K562 (cell line): Measurements from ENCODE around the gene CNTRL. TPM values are rescaled to one million over a fixed set of nuclear protein-coding genes. Genes with fewer than 3 reads are reported as not detected.
A peak's percentile ranks its signal among the peaks of the same experiment; 100 is the strongest.

Source experiments
- ARID2 ChIP-seq: fragments of 450-650 bp; IDR thresholded peaks from 2 replicates; pipeline ENCODE4 v1.6.1; 2017; ENCODE audit warnings: antibody characterized with exemption, mild to moderate bottlenecking
- BRD4 ChIP-seq: fragments of 200-600 bp; sonication (generic); IDR thresholded peaks from 2 replicates; pipeline ENCODE4 v1.6.1; 2017; ENCODE audit warnings: inconsistent platforms
- CEBPZ ChIP-seq: fragments of 150-350 bp; IDR thresholded peaks from 2 replicates; pipeline ENCODE4 v1.6.1; 2014; ENCODE audit warnings: low read depth, mild to moderate bottlenecking, low read length, borderline replicate concordance
- CSDE1 ChIP-seq, 2 experiments: fragments of 450-650 bp; IDR thresholded peaks; 2 replicates each; pipeline ENCODE4 v1.6.1; 2016; ENCODE audit warnings: mild to moderate bottlenecking in 1 of 2
- JUND ChIP-seq, 2 experiments: IDR thresholded peaks; 2 replicates in 1 of 2; 3 replicates in 1 of 2; pipeline ENCODE4 v1.6.1; 2011; ENCODE audit warnings: borderline replicate concordance in 2 of 2, low read depth in 2 of 2, low read length in 2 of 2, improper control_type of control experiment in 1 of 2, missing biosample characterization in 1 of 2, missing genetic modification characterization in 1 of 2, missing genetic modification reagents in 1 of 2
- KDM5B ChIP-seq: fragments of 200-600 bp; sonication (generic); IDR thresholded peaks from 2 replicates; pipeline ENCODE4 v1.6.1; 2012; ENCODE audit warnings: low read depth, mild to moderate bottlenecking, moderate library complexity, low read length, control low read depth, inconsistent platforms; ENCODE audit not compliant: insufficient replicate concordance
- MAFG ChIP-seq: fragments of 450-650 bp; conservative IDR thresholded peaks from 2 replicates; pipeline ENCODE4 v1.6.1; 2016; ENCODE audit warnings: missing genetic modification characterization, missing compliant biosample characterization
- MTA3 ChIP-seq: fragments of 450-650 bp; formaldehyde crosslinking; IDR thresholded peaks from 2 replicates; pipeline ENCODE4 v1.6.1; 2017; ENCODE audit warnings: mild to moderate bottlenecking, borderline replicate concordance
- NCOA6 ChIP-seq: fragments of 450-650 bp; IDR thresholded peaks from 2 replicates; pipeline ENCODE4 v1.6.1; 2017; ENCODE audit warnings: mild to moderate bottlenecking
- NFIC ChIP-seq: fragments of 450-650 bp; IDR thresholded peaks from 2 replicates; pipeline ENCODE4 v1.6.1; 2017; ENCODE audit warnings: mild to moderate bottlenecking, inconsistent platforms
- RBFOX2 ChIP-seq: fragments of 200-400 bp; formaldehyde crosslinking; IDR thresholded peaks from 2 replicates; pipeline ENCODE4 v1.6.1; 2017; ENCODE audit warnings: low read depth, mild to moderate bottlenecking, low read length, moderate library complexity
- ZEB2 ChIP-seq: fragments of 450-650 bp; IDR thresholded peaks from 2 replicates; pipeline ENCODE4 v1.6.1; 2016
- ZNF174 ChIP-seq: fragments of 250-450 bp; sonication (Bioruptor Pico); IDR thresholded peaks from 2 replicates; pipeline ENCODE4 v1.4.0; 2020; ENCODE audit warnings: mild to moderate bottlenecking
- ZNF584 ChIP-seq: fragments of 200-800 bp; sonication (Bioruptor generic); IDR thresholded peaks from 2 replicates; pipeline ENCODE4 v1.6.1; 2016; ENCODE audit warnings: low read depth, mild to moderate bottlenecking, missing genetic modification characterization, missing compliant biosample characterization
- ZNF592 ChIP-seq: fragments of 450-650 bp; IDR thresholded peaks from 2 replicates; pipeline ENCODE4 v1.6.1; 2017; ENCODE audit warnings: antibody characterized with exemption, mild to moderate bottlenecking
- ZSCAN29 ChIP-seq: fragments of 450-650 bp; IDR thresholded peaks from 2 replicates; pipeline ENCODE4 v1.6.1; 2017
- polyA plus RNA-seq, 8 experiments: library from polyadenylated mRNA; depleted of rRNA in 4 of 8; stranded (reverse) in 5 of 8; unstranded in 3 of 8; fragments of >200 nt; fragmentation: Nextera tagmentation in 2 of 8; fragmentation: Illumina TruSeq in 1 of 8; extraction: Ambion mirVana in 2 of 8; extraction: Trizol in 1 of 8; gene quantifications; 2 replicates each; pipeline versions ENCODE4 v1.2.1 to v1.2.3, GENCODE V29; 2011 to 2014; ENCODE audit warnings: inconsistent platforms in 1 of 8, missing spikeins in 1 of 8
- total RNA-seq, 7 experiments: library from RNA; depleted of rRNA in 6 of 7; stranded (reverse); fragments of >200 nt in 6 of 7; fragmentation: Illumina TruSeq in 2 of 7; extraction: Trizol in 2 of 7; gene quantifications; 2 replicates each; pipeline versions ENCODE4 v1.2.1 to v1.2.3, GENCODE V29; 2011 to 2021; ENCODE audit warnings: low replicate concordance in 1 of 7
- TF ChIP-seq, protein P1 (sequence below): fragments of 200-400 bp; formaldehyde crosslinking; IDR thresholded peaks from 2 replicates; pipeline ENCODE4 v1.6.1; 2017; ENCODE audit warnings: mild to moderate bottlenecking, low read depth, low read length, moderate library complexity

The CNTRL gene
- total and polyA plus RNA-seq, 9 of the 15 experiments (the other 6 are each of a cell fraction or from before 2014, with no cell fraction given): 9.2 to 28.9 (median 20.5) TPM

- TF ChIP-seq ZNF592 (peak; percentile 72), BRD4 (0 out of 2 replicates have a peak, but pooled peaks have one; percentile 70), CEBPZ (no peak), JUND (IDR thresholded peaks at IDR 0.05; ENCODE audit: borderline replicate concordance, low read depth, low read length) (peak; percentile 39; the same call in 1 of the 2 replicates), JUND (tag; IDR thresholded peaks at IDR 0.05; ENCODE audit: borderline replicate concordance, low read depth, low read length) (peak; percentile 67; the same call in 2 of the 3 replicates), ARID2 (peak; percentile 66; the same call in 1 of the 2 replicates), ZEB2 (peak; percentile 60; the same call in 1 of the 2 replicates), ZNF584 (CRISPR knock-in tag) (0 out of 2 replicates have a peak, but pooled peaks have one; percentile 11), RBFOX2 (peak; percentile 83), MAFG (tag) (no peak), MTA3 (peak; percentile 98), ZSCAN29 (peak; percentile 76; the same call in 1 of the 2 replicates), KDM5B (peak; percentile 68), CSDE1 (IDR thresholded peaks at IDR 0.05) (no peak), NCOA6 (0 out of 2 replicates have a peak, but pooled peaks have one; percentile 32), NFIC (peak; percentile 70), ZNF174 (CRISPR knock-in tag) (0 out of 2 replicates have a peak, but pooled peaks have one; percentile 35)
- TF ChIP-seq, protein P1, sequence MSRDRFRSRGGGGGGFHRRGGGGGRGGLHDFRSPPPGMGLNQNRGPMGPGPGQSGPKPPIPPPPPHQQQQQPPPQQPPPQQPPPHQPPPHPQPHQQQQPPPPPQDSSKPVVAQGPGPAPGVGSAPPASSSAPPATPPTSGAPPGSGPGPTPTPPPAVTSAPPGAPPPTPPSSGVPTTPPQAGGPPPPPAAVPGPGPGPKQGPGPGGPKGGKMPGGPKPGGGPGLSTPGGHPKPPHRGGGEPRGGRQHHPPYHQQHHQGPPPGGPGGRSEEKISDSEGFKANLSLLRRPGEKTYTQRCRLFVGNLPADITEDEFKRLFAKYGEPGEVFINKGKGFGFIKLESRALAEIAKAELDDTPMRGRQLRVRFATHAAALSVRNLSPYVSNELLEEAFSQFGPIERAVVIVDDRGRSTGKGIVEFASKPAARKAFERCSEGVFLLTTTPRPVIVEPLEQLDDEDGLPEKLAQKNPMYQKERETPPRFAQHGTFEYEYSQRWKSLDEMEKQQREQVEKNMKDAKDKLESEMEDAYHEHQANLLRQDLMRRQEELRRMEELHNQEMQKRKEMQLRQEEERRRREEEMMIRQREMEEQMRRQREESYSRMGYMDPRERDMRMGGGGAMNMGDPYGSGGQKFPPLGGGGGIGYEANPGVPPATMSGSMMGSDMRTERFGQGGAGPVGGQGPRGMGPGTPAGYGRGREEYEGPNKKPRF: no peak
Observed at GRCh38 chr9:121201738-121202533, 127.2 kb downstream of the CNTRL start, which contains the start of gene RAB14 (continued).
